Mesothelial cell of epicardium (in vitro differentiated cells): ENCODE measurements around the gene MAT1A. TPM values are rescaled to one million over a fixed set of nuclear protein-coding genes. Genes with fewer than 3 reads are reported as not detected.

Source experiments
- DNase-seq, 2 experiments: peaks; one replicate each; pipeline ENCODE4 v3.0.0; 2021; ENCODE audit warnings: low spot score in 2 of 2; ENCODE audit not compliant: unreplicated experiment in 2 of 2
- H3K27ac Mint-ChIP-seq: 2 replicates; pipeline ENCODE4 v1.8.0; 2021; ENCODE audit warnings: mixed read lengths
- H3K27me3 Mint-ChIP-seq: 2 replicates; pipeline ENCODE4 v1.8.0; 2021; ENCODE audit warnings: low read depth, mixed read lengths
- H3K36me3 Mint-ChIP-seq: 2 replicates; pipeline ENCODE4 v1.8.0; 2021; ENCODE audit warnings: mixed read lengths
- H3K4me1 Mint-ChIP-seq: 2 replicates; pipeline ENCODE4 v1.8.0; 2021; ENCODE audit warnings: mixed read lengths
- H3K4me3 Mint-ChIP-seq: 2 replicates; pipeline ENCODE4 v1.8.0; 2021; ENCODE audit warnings: mild to moderate bottlenecking, moderate library complexity, mixed read lengths
- H3K9me3 Mint-ChIP-seq: 2 replicates; pipeline ENCODE4 v1.8.0; 2021; ENCODE audit warnings: mixed read lengths
- CTCF ChIP-seq: fragments of 200-600 bp; sonication (generic); IDR thresholded peaks from one replicate; pipeline ENCODE4 v1.5.0; 2021; ENCODE audit warnings: antibody characterized with exemption; ENCODE audit not compliant: unreplicated experiment
- total RNA-seq: library from RNA; stranded (reverse); gene quantifications from 3 replicates; pipeline ENCODE4 v1.2.1, GENCODE V29; 2021

Gene MAT1A
- total RNA-seq, 1 donor from 2014 or later: 0.22 TPM

GRCh38 chr10:80268938-80269588, 20.4 kb downstream of the MAT1A start:
- no peak overlapping the region for H3K27ac Mint-ChIP-seq
- H3K27me3 Mint-ChIP-seq: no peaks in the 10 kb centered on the region
- peaks cover 4% of the 10 kb centered on the region for H3K4me1 Mint-ChIP-seq
- peaks cover 11% of the 10 kb centered on the region for H3K9me3 Mint-ChIP-seq
- no peak for TF ChIP-seq CTCF
- H3K36me3 Mint-ChIP-seq: no peaks in the 10 kb centered on the region
- no peak for DNase-seq
- no peak overlapping the region for H3K4me3 Mint-ChIP-seq

- DNase-seq: no peak
- Mint-ChIP-seq H3K36me3 (no peaks in the 10 kb centered on the region), H3K27ac (no peak overlapping the region), H3K4me3 (no peak overlapping the region), H3K27me3 (no peaks in the 10 kb centered on the region), H3K4me1 (peaks cover 4% of the 10 kb centered on the region), H3K9me3 (peaks cover 11% of the 10 kb centered on the region)
- no peak for TF ChIP-seq CTCF
Measured at GRCh38 chr10:80268266-80268665, 21.2 kb downstream of the MAT1A start.

GRCh38 chr10:80266513-80266863, 23.0 kb downstream of the MAT1A start:
- no peak for DNase-seq
- no peaks in the 10 kb centered on the region for H3K27me3 Mint-ChIP-seq
- H3K4me1 Mint-ChIP-seq: peaks cover 4% of the 10 kb centered on the region
- peaks cover 16% of the 10 kb centered on the region for H3K9me3 Mint-ChIP-seq
- no peak for TF ChIP-seq CTCF
- peak overlapping the region; percentile 12 for H3K27ac Mint-ChIP-seq
- no peaks in the 10 kb centered on the region for H3K36me3 Mint-ChIP-seq
- H3K4me3 Mint-ChIP-seq: no peak overlapping the region

- DNase-seq: no peak
- H3K4me1 Mint-ChIP-seq: peaks cover 4% of the 10 kb centered on the region
- H3K27ac Mint-ChIP-seq: peak overlapping the region; percentile 12
- H3K36me3 Mint-ChIP-seq: no peaks in the 10 kb centered on the region
- TF ChIP-seq CTCF: no peak
- H3K4me3 Mint-ChIP-seq: no peak overlapping the region
- H3K27me3 Mint-ChIP-seq: no peaks in the 10 kb centered on the region
- peaks cover 16% of the 10 kb centered on the region for H3K9me3 Mint-ChIP-seq
Measured at GRCh38 chr10:80265740-80266512, 23.5 kb downstream of the MAT1A start.

- Mint-ChIP-seq H3K4me1 (peaks cover 4% of the 10 kb centered on the region), H3K27ac (no peak overlapping the region), H3K36me3 (no peaks in the 10 kb centered on the region), H3K4me3 (no peak overlapping the region), H3K27me3 (no peaks in the 10 kb centered on the region), H3K9me3 (peaks cover 16% of the 10 kb centered on the region)
- no peak for DNase-seq
- no peak for TF ChIP-seq CTCF
Measured at GRCh38 chr10:80264081-80265056, 25.1 kb downstream of the MAT1A start.
